ENCODE measurements around the gene WBP1.
A peak's percentile ranks its signal among the peaks of the same experiment; 100 is the strongest.
"Not testable (repeated sequence)": the region's sequence is repeated elsewhere in the genome, so short reads cannot be mapped to it uniquely, and the experiment has no call there.

Gene WBP1

DNA sequence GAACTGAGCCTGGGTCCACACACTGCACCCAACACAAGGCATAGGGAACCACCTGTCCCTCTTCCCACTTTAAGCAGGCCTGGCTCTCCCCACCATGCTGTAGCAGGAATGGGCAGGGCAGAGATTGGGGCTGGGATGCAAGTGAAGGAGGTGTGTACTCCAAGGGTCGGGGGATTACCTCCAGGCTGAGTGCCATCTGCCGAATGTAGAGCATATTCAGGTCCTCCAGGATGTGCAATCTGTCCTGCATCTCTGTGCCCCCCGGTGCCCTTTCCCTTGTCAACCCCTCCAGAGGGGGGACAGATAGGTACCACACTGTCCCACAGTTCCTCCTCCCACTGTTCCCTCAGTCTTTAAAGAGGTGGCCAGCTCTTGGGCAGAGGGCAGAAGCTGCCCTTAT, 18.9 kb upstream of the WBP1 start:
- no peak for DNase-seq (ENCODE audit: low read depth)
- H3K4me3 ChIP-seq (ENCODE audit: low read length): peak overlapping the region; percentile 65
- TF ChIP-seq, protein P1, sequence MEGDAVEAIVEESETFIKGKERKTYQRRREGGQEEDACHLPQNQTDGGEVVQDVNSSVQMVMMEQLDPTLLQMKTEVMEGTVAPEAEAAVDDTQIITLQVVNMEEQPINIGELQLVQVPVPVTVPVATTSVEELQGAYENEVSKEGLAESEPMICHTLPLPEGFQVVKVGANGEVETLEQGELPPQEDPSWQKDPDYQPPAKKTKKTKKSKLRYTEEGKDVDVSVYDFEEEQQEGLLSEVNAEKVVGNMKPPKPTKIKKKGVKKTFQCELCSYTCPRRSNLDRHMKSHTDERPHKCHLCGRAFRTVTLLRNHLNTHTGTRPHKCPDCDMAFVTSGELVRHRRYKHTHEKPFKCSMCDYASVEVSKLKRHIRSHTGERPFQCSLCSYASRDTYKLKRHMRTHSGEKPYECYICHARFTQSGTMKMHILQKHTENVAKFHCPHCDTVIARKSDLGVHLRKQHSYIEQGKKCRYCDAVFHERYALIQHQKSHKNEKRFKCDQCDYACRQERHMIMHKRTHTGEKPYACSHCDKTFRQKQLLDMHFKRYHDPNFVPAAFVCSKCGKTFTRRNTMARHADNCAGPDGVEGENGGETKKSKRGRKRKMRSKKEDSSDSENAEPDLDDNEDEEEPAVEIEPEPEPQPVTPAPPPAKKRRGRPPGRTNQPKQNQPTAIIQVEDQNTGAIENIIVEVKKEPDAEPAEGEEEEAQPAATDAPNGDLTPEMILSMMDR (conservative IDR thresholded peaks at IDR 0.05; ENCODE audit: low read depth, low read length): no peak

DNA sequence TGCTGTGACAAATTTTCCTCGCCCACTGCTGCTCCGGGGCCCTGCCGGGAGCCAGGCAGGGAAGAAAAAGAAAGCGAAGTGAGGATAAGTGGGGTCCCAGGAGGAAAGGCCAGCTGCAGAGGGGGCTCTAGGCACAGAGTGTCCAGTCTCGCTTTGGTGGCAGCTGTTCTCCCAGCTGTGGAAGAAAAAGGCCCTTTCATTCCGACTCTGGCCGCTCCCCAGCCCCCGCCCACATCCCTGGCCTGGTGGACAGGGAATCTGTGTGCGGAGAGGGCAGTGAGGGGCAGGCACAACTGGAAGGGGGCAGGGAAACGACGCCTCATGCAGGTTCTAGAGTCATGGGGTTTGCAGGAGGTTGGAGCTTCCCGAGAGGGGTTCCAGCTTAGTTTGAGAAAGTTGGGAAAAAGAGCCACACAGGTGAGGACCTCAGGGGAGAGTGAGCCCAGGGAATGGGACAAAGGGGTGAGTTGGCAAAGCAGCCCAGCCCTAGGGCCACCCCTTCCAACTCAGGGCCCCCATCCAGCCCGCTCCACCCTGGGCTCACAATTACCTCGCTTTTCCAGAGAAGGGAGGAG, 18.3 kb upstream of the WBP1 start:
- peak overlapping the region; percentile 65 for H3K4me3 ChIP-seq (ENCODE audit: low read length)
- no peak for DNase-seq (ENCODE audit: low read depth)
- TF ChIP-seq, protein P1 (conservative IDR thresholded peaks at IDR 0.05; ENCODE audit: low read depth, low read length): no peak

DNA sequence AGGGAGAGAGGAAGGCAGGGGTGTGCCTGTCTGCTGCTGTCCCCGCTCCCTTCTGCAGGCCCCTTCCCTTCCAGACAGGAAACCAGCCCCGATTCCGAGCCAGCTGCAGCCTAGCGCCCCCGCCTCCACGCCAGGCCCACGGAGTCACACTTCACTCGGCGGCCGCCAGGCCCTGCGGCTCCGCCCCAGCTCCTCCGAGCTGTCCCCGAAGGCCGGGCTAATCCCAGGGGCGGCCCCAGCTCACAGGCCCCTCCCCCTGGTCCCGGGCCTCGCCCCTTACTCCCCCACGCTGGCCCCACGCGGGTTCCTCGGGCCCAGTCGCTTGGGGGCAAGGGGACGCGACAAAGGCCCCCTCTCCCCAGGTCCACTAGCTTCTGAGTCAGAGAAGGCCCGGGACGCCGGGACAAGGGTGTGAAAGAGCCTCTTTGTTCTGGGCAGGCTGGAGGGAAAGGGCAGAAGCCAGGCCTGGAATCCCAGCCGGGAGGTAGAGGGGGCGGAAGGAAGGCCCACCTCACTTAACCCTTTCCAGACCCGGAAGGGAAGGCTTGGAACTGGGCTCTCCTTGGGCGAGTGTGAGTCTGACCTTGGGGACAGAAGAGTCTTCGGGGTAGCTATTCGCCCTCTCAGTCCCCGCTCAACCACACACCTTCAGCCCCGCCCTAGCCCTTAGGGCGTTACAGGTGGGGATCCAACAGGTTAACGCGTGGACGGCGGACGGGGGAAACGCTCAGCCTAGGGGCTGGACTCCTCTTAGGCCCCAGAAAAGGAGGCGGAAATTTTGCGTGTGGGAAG, 17.7 kb upstream of the WBP1 start:
- H3K4me3 ChIP-seq (ENCODE audit: low read length): peak overlapping the region; percentile 65
- TF ChIP-seq, protein P1 (conservative IDR thresholded peaks at IDR 0.05; ENCODE audit: low read depth, low read length): peak; percentile 22
- DNase-seq (ENCODE audit: low read depth): peak; percentile 52

DNA sequence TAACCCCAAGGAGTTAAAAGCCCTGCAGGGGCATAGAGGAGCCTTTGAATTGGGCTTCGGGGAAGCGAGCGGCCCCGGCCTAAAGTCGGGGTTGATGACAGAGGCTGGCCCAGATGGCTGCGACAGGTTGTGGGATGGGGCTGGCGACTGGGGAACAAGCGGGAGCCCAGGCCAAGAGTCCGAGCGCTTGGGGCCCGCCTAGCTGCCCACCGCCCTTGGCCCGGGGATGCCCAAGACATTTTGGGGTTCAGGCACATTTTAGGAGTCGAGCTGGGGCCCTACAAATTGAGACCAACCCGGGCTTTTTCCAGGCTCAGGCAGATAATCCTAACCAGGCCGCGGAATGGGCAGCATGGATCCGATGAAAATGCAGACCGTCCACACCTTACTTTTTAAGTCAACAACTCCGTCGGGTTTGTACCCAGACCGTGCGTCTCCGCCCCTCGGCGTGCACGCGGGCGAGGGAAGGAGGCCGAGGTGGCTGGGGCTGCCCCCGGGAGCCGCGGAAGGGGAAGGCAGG, 17.0 kb upstream of the WBP1 start:
- peak overlapping the region; percentile 65 for H3K4me3 ChIP-seq (ENCODE audit: low read length)
- no peak for DNase-seq (ENCODE audit: low read depth)
- TF ChIP-seq, protein P1 (conservative IDR thresholded peaks at IDR 0.05; ENCODE audit: low read depth, low read length): no peak

DNA sequence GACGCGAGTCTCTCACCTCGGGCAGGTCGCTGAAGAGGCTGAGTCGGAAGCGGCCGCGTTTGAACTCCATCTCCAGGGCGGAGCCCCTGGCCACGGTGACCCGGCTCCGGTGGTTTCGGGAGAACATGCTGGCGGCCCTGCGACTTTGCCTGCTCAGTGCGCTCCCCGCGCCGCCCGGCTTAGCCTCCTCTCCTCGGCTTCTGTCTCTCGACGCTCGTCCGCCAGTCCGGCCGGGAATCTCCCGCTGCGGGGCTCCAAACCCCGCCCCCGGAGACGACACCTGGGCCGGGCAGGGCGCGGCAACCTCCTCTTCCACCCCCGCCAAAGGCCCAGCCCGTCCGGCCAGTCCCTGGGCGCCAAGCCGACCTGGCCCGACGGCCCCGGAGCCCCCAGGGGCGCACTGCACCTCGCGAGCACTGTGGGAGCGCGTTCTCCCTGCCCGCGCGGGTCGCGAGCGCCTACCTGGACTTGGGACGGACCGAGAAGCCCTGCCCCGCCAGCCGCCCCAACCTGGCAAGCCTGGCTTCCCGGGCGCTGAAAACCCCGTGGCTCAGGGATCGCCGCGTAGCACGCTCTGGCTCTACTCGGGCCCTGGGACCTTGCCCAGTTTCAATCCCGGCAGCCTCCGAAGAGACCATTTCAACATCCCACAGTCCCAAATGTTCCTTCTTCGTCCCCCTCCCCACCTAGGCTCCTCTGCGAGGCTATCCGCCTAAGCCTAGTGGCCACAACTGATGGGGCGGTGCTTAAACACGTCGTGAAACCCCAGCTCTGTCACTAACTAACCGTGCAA, 16.4 kb upstream of the WBP1 start, which contains the start of gene RTKN:
RTKN (minus strand) TSS at position 248 of the 793 bp plus-strand sequence; CDS start at position 127, 121 bp downstream.
- peak within 1 kb of the TSS; percentile 65 for H3K4me3 ChIP-seq (ENCODE audit: low read length)
- TF ChIP-seq, protein P1 (conservative IDR thresholded peaks at IDR 0.05; ENCODE audit: low read depth, low read length): no peak
- DNase-seq (ENCODE audit: low read depth): no peak

DNA sequence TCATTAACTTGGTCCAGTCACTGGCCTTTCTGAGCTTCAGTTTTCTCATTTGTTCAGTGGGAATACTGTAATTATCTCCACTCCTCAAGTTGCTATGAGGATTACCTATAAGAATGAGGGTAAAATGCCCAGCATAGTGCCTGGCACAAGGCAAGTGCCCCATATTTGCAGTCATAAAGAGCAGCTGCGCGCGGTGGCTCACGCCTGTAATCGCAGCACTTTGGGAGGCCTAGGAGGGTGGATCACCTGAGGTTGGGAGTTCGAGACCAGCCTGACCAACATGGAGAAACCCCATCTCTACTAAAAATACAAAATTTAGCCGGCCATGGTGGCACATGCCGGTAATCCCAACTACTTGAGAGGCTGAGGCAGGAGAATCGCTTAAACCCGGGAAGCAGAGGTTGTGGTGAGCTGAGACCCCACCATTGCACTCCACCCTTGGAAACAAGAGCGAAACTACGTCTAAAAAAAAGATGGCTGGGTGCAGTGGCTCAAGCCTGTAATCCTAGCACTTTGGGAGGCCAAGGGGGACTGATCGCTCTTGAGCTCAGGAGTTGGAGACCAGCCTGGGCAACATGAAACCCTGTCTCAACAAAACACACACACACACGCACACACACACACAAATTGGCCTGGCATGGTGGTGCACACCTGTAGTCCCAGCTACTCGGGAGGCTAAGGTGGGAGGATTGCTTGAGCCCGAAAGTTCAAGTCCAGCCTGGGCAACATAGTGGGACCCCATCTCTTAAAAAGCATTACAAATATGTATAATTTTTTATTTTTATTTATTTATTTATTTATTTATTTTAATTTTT, 15.5 kb upstream of the WBP1 start:
- H3K4me3 ChIP-seq (ENCODE audit: low read length); DNase-seq (ENCODE audit: low read depth): not testable (repeated sequence)
